GM10248 (cell line): ENCODE data around the gene EXOC1L.

ENCODE experiments used
- CTCF ChIA-PET: fragments of 300-600 bp; sonication (Branson Sonifier 250); formaldehyde crosslinking; extraction: SDS; loops from one replicate; lab custom pipeline; 2021; ENCODE audit warnings: antibody characterized with exemption; lab: Yijun Ruan, JAX
- POLR2A ChIA-PET: fragments of 350-650 bp; sonication (Branson Sonifier 250); formaldehyde crosslinking; extraction: SDS; loops from one replicate; lab custom pipeline; 2020; ENCODE audit warnings: antibody characterized with exemption; lab: Yijun Ruan, JAX
- DNase-seq: peaks from one replicate; pipeline ENCODE4 v3.0.0; 2012; ENCODE audit errors: extremely low spot score
- CTCF ChIP-seq: IDR thresholded peaks from 2 replicates; pipeline ENCODE4 v1.5.1; 2012; ENCODE audit warnings: mild to moderate bottlenecking, low read depth; ENCODE audit errors: extremely low read depth, missing control alignments, control extremely low read depth

The EXOC1L gene

GRCh38 chr4:55827582-55827981, 8.0 kb downstream of the EXOC1L start:
- POLR2A ChIA-PET, result no interaction called here
- no peak for DNase-seq
- TF ChIP-seq CTCF, result no peak
- CTCF ChIA-PET, result interaction anchor here (0.9 to 1.5 kb wide), 2 partner anchors 21 to 40 kb away, joined by 3 read pairs; no protein-coding TSS in a partner anchor

GRCh38 chr4:55830048-55830447, 10.5 kb downstream of the EXOC1L start:
- TF ChIP-seq CTCF, result no peak
- CTCF ChIA-PET, result interaction anchor here (0.8 kb wide), 1 partner anchor 37 kb away, joined by 3 read pairs; no protein-coding TSS in a partner anchor
- no peak for DNase-seq
- POLR2A ChIA-PET, result no interaction called here

- CTCF ChIA-PET, result no interaction called here
- POLR2A ChIA-PET, result no interaction called here
- no peak for DNase-seq
- TF ChIP-seq CTCF, result no peak
Observed at GRCh38 chr4:55830716-55831115, 11.1 kb downstream of the EXOC1L start.

GRCh38 chr4:55834086-55834795, 14.7 kb downstream of the EXOC1L start:
- ChIA-PET POLR2A (no interaction called here), CTCF (no interaction called here)
- no peak for DNase-seq
- no peak for TF ChIP-seq CTCF

- no peak for DNase-seq
- ChIA-PET CTCF (interaction anchor here (0.9 kb wide), 1 partner anchor 15 kb away, joined by 3 read pairs; the partner anchor contains the start of gene EXOC1), POLR2A (no interaction called here)
- TF ChIP-seq CTCF, result no peak
Observed at GRCh38 chr4:55837903-55838302, 18.3 kb downstream of the EXOC1L start.

GRCh38 chr4:55838356-55838755, 18.8 kb downstream of the EXOC1L start:
- CTCF ChIA-PET, result interaction anchor here (0.9 kb wide), 1 partner anchor 14 kb away, joined by 3 read pairs; the partner anchor contains the start of gene EXOC1
- TF ChIP-seq CTCF, result no peak
- DNase-seq, result no peak
- POLR2A ChIA-PET, result no interaction called here

- no peak for DNase-seq
- CTCF ChIA-PET, result no interaction called here
- no peak for TF ChIP-seq CTCF
- POLR2A ChIA-PET, result no interaction called here
Observed at GRCh38 chr4:55838952-55839351, 19.4 kb downstream of the EXOC1L start.
